Gastrocnemius medialis (tissue), 4 donors: ENCODE data around the gene GDAP2. TPM values are rescaled to one million over a fixed set of nuclear protein-coding genes. Genes with fewer than 3 reads are reported as not detected.

Source experiments
- ATAC-seq, 2 donors: fragments of 150-250 bp; one replicate each; pipeline ENCODE4 v1.9.1; 2016
- DNase-seq, 2 donors: peaks; one replicate each; pipeline ENCODE4 v3.0.0-alpha.2; 2019
- H3K27ac ChIP-seq, 4 donors: fragments of 200-600 bp; sonication (generic); 1 replicate in 1 of 4; 2 replicates in 3 of 4; pipeline ENCODE4 v1.5.1; 2016 to 2018; ENCODE audit warnings: mild to moderate bottlenecking in 2 of 4, moderate library complexity in 1 of 4
- H3K27me3 ChIP-seq, 3 donors: fragments of 200-600 bp; sonication (generic) in 2 of 3; 1 replicate in 1 of 3; 2 replicates in 2 of 3; pipeline versions ENCODE4 v1.5.1 to v1.6.0; 2016 to 2019; ENCODE audit warnings: mild to moderate bottlenecking in 1 of 3, moderate library complexity in 1 of 3
- H3K36me3 ChIP-seq, 2 donors: fragments of 200-600 bp; sonication (generic) in 1 of 2; one replicate each; pipeline ENCODE4 v1.5.1; 2017 to 2018
- H3K4me1 ChIP-seq, 2 donors: fragments of 200-600 bp; sonication (generic) in 1 of 2; one replicate each; pipeline ENCODE4 v1.5.1; 2016 to 2017; ENCODE audit warnings: mild to moderate bottlenecking in 2 of 2
- H3K4me3 ChIP-seq, 4 donors: fragments of 200-600 bp; sonication (generic) in 3 of 4; 1 replicate in 1 of 4; 2 replicates in 3 of 4; pipeline ENCODE4 v1.5.1; 2016 to 2019; ENCODE audit warnings: mild to moderate bottlenecking in 2 of 4
- H3K9me3 ChIP-seq, 3 donors: fragments of 200-600 bp; sonication (generic) in 2 of 3; 1 replicate in 1 of 3; 2 replicates in 2 of 3; pipeline ENCODE4 v1.5.1; 2016 to 2019
- CTCF ChIP-seq, 5 experiments: fragments of 450-650 bp in 3 of 5; fragments of 200-600 bp in 2 of 5; sonication (generic) in 2 of 5; IDR thresholded peaks in 4 of 5; conservative IDR thresholded peaks in 1 of 5; 1 replicate in 4 of 5; 2 replicates in 1 of 5; pipeline ENCODE4 v1.5.1; 2016 to 2019; ENCODE audit warnings: antibody characterized with exemption in 5 of 5, mild to moderate bottlenecking in 3 of 5, moderate library complexity in 3 of 5
- POLR2A ChIP-seq, 2 donors: fragments of 450-650 bp; IDR thresholded peaks; one replicate each; pipeline ENCODE4 v1.6.1; 2017; ENCODE audit warnings: antibody characterized with exemption in 2 of 2, mild to moderate bottlenecking in 2 of 2, moderate library complexity in 2 of 2
- in situ Hi-C, 4 donors: fragments of 200-750 bp; cut with MboI; loops; one replicate each; pipeline versions ENCODE4 v1.15.0 to v1.8.0; 2017; ENCODE audit warnings: low sequenced_read_pairs in 4 of 4
- intact Hi-C: fragments of 100-400 bp; cut with DNase I; formaldehyde crosslinking; loops from one replicate; pipeline ENCODE4 v1.15.1; 2023; ENCODE audit warnings: low total_unique reads
- total RNA-seq, 4 donors: library from RNA; depleted of rRNA; stranded (reverse); fragments of >200 nt; gene quantifications; one replicate each; pipeline versions ENCODE4 v1.1.0 to v1.2.3, GENCODE V29; 2016

Gene GDAP2
- total RNA-seq, 4 donors from 2014 or later: 7.2 to 18.7 (median 8.6) TPM

GRCh38 chr1:117814856-117815797 lies 114.3 kb downstream of the GDAP2 start:
- intact Hi-C loops: no loop called here
- Histone ChIP-seq H3K4me1 (no peaks in the 10 kb centered on the region), H3K27ac (peak overlapping the region in 1 of 4 donors; percentile 33), H3K4me3 (no peak overlapping the region), H3K27me3 (no peaks in the 10 kb centered on the region), H3K36me3 (no peaks in the 10 kb centered on the region), H3K9me3 (no peaks in the 10 kb centered on the region)
- ATAC-seq (no peak), DNase-seq (no peak)
- TF ChIP-seq POLR2A (IDR thresholded peaks at IDR 0.05): no peak
- TF ChIP-seq CTCF (IDR thresholded peaks at IDR 0.05 in 4 of 5, conservative IDR thresholded peaks at IDR 0.05 in 1 of 5): no peak
- in situ Hi-C loops: no loop called here

Other genes with a start within 250 kb of the GDAP2 start
- 10 to 100 TPM; 12.9 to 29.2 (median 24.0) TPM for gene WDR3, start 118 bp upstream of the GDAP2 start, total RNA-seq